Mammary epithelial cell (primary cell): ENCODE results near the gene PAFAH2.

Experiments
- CTCF ChIP-seq, 2 donors: IDR thresholded peaks in 1 of 2; conservative IDR thresholded peaks in 1 of 2; 2 replicates each; pipeline ENCODE4 v1.5.1; 2011 to 2012; ENCODE audit warnings: inconsistent platforms in 2 of 2, low read length in 2 of 2, mild to moderate bottlenecking in 2 of 2, control low read depth in 1 of 2, low read depth in 1 of 2; ENCODE audit not compliant: insufficient read depth in 1 of 2; ENCODE audit errors: extremely low read depth in 1 of 2
- EZH2 ChIP-seq: IDR thresholded peaks from 2 replicates; pipeline ENCODE4 v1.6.1; 2012; ENCODE audit warnings: low read length, inconsistent platforms, borderline replicate concordance

DNA sequence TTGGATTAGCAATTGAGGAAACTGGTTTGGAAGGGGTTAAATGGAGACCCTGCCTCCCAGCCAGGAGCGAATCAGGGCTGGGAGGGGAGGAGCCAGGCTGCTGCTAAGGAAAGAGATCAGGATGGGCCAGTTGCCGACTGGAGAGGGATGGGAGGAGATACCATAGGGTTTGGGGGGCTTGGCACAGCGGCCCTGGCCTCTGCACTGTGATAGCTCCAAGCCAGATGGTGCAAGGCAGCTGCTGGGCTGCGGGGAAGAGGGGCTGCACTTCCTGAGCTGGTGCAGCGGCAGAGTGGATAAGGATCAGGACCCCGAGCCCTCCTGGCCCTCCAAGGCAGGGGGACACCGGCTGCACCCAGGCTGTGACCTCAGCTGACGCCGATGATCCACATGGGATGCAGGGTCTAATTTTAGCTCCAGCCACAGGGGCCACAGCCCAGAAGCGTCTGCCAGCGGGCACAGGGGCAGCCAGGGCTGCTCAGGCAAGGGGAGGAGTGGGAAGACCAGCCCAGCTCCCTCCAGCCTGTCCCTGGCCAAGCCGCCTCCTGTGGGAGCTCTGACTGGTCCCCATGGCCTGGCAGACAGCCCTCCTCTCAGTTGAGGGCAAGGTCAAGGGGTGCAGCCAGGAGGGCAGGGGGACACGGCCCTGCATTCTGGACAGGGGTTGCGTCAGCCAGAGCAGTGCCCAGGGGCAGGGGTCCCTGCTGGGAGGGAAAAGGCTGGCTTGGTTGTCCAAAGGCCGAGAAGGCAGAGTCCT is 24.0 kb upstream of the PAFAH2 start, which contains the start of gene EXTL1:
- TF ChIP-seq CTCF (conservative IDR thresholded peaks at IDR 0.05 in 1 of 2, IDR thresholded peaks at IDR 0.05 in 1 of 2; ENCODE audit: extremely low read depth in 1 of 2, insufficient read depth in 1 of 2, low read depth in 1 of 2, low read length in 2 of 2) (no peak), EZH2 (no peak)
